ENCODE results near the gene SLC38A1.

SLC38A1 gene

GRCh38 chr12:46238821-46239220, 30.0 kb downstream of the SLC38A1 start:
- TF ChIP-seq PATZ1 (CRISPR knock-in tag; IDR thresholded peaks at IDR 0.05; ENCODE audit: borderline replicate concordance) (no peak), CREB5 (CRISPR knock-in tag; IDR thresholded peaks at IDR 0.05; ENCODE audit: low read depth) (no peak), ESRRG (CRISPR knock-in tag; IDR thresholded peaks at IDR 0.05) (no peak), RARB (CRISPR knock-in tag; IDR thresholded peaks at IDR 0.05) (no peak), SNAI2 (CRISPR knock-in tag; IDR thresholded peaks at IDR 0.05) (no peak), OSR1 (CRISPR knock-in tag; IDR thresholded peaks at IDR 0.05) (no peak), POU6F1 (CRISPR knock-in tag; IDR thresholded peaks at IDR 0.05; ENCODE audit: borderline replicate concordance, low read depth) (no peak), BACH2 (CRISPR knock-in tag; IDR thresholded peaks at IDR 0.05; ENCODE audit: borderline replicate concordance) (no peak), TCF4 (CRISPR knock-in tag; IDR thresholded peaks at IDR 0.05; ENCODE audit: borderline replicate concordance) (no peak), ZC3H10 (CRISPR knock-in tag; IDR thresholded peaks at IDR 0.05) (no peak), ISL1 (CRISPR knock-in tag; IDR thresholded peaks at IDR 0.05) (no peak), PPARA (CRISPR knock-in tag; IDR thresholded peaks at IDR 0.05; ENCODE audit: borderline replicate concordance) (no peak), ARNTL (CRISPR knock-in tag; IDR thresholded peaks at IDR 0.05; ENCODE audit: borderline replicate concordance, low read depth) (no peak), ZNF565 (CRISPR knock-in tag; conservative IDR thresholded peaks at IDR 0.05; ENCODE audit: low read depth) (no peak), TSHZ2 (CRISPR knock-in tag; IDR thresholded peaks at IDR 0.05) (no peak), TOX (CRISPR knock-in tag; IDR thresholded peaks at IDR 0.05; ENCODE audit: borderline replicate concordance) (no peak)

GRCh38 chr12:46237371-46238045, 31.3 kb downstream of the SLC38A1 start:
- no peak for ATAC-seq
- TF ChIP-seq CREB5 (CRISPR knock-in tag; IDR thresholded peaks at IDR 0.05; ENCODE audit: low read depth) (no peak), SNAI2 (CRISPR knock-in tag; IDR thresholded peaks at IDR 0.05) (no peak), OSR1 (CRISPR knock-in tag; IDR thresholded peaks at IDR 0.05) (no peak), CSDC2 (CRISPR knock-in tag; IDR thresholded peaks at IDR 0.05) (no peak), ZNF565 (CRISPR knock-in tag; conservative IDR thresholded peaks at IDR 0.05; ENCODE audit: low read depth) (no peak), BACH2 (CRISPR knock-in tag; IDR thresholded peaks at IDR 0.05; ENCODE audit: borderline replicate concordance) (no peak), ESRRG (CRISPR knock-in tag; IDR thresholded peaks at IDR 0.05) (no peak), ZNF8 (CRISPR knock-in tag; IDR thresholded peaks at IDR 0.05) (no peak), ZFP3 (CRISPR knock-in tag; IDR thresholded peaks at IDR 0.05) (no peak), TSHZ2 (CRISPR knock-in tag; IDR thresholded peaks at IDR 0.05) (no peak), TOX (CRISPR knock-in tag; IDR thresholded peaks at IDR 0.05; ENCODE audit: borderline replicate concordance) (no peak), PATZ1 (CRISPR knock-in tag; IDR thresholded peaks at IDR 0.05; ENCODE audit: borderline replicate concordance) (no peak), ZFP30 (CRISPR knock-in tag; IDR thresholded peaks at IDR 0.05) (no peak), RARB (CRISPR knock-in tag; IDR thresholded peaks at IDR 0.05) (no peak)

More at GRCh38 chr12:46238821-46239220, 30.0 kb downstream of the SLC38A1 start:
- no peak for ATAC-seq
